Measurements from ENCODE around the gene TMC3. TPM values are rescaled to one million over a fixed set of nuclear protein-coding genes. Genes with fewer than 3 reads are reported as not detected.

TMC3 gene
- total RNA-seq, 1 donor from 2014 or later, result 0.13 TPM

DNA sequence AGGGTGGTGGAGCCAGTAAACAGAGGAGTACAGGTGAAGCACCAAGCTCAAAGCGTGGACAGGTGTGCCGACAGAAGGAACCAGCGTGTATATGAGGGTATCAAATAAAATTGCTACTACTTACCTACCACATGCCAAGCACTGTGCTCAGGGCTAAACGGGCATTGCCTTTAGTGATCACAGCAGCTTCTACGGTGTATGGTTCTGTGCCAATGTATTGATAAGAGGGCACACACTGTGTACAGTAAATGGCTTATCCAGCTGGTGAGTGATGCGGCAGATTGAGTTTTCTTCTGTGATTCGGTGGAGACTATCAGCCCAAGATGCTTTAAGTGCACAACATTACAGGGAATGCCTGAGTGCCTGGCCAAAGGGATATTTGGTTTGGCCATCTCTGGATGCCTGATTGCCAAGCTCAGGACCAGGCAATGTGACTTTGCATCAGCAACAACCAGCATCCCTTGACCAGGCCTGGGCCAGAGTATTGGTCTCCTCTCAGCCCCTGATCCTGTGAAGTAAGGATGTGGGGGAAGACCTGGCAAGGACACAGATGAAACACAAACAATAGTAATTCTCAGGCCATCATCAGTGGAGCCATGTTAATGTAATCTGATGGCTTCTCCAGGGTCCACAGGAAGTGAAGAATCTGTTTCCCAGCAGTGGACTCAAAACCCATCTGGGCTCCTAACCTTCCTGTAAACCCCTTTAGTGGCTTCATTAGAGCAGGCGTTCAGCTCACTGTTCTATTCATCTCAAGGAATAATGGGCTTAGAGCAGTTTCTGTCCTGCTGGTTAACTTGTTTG lies 64.2 kb downstream of the TMC3 start:
- TF ChIP-seq EZH2 (IDR thresholded peaks at IDR 0.05) (no peak), EZH2phosphoT487 (IDR thresholded peaks at IDR 0.05) (no peak)
- TF ChIP-seq, protein P1, sequence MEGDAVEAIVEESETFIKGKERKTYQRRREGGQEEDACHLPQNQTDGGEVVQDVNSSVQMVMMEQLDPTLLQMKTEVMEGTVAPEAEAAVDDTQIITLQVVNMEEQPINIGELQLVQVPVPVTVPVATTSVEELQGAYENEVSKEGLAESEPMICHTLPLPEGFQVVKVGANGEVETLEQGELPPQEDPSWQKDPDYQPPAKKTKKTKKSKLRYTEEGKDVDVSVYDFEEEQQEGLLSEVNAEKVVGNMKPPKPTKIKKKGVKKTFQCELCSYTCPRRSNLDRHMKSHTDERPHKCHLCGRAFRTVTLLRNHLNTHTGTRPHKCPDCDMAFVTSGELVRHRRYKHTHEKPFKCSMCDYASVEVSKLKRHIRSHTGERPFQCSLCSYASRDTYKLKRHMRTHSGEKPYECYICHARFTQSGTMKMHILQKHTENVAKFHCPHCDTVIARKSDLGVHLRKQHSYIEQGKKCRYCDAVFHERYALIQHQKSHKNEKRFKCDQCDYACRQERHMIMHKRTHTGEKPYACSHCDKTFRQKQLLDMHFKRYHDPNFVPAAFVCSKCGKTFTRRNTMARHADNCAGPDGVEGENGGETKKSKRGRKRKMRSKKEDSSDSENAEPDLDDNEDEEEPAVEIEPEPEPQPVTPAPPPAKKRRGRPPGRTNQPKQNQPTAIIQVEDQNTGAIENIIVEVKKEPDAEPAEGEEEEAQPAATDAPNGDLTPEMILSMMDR (IDR thresholded peaks at IDR 0.05), result no peak
- Histone ChIP-seq H3K27me3 (no peaks in the 10 kb centered on the region), H3K79me2 (ENCODE audit: low read depth) (no peaks in the 10 kb centered on the region), H3K4me3 (no peak overlapping the region), H4K20me1 (ENCODE audit: low read depth) (no peaks in the 10 kb centered on the region), H3K9ac (no peak overlapping the region), H2AFZ (replicated peaks) (no peak overlapping the region), H3K4me1 (peaks cover under 1% of the 10 kb centered on the region), H3F3A (ENCODE audit: low read depth) (no peaks in the 10 kb centered on the region), H3K9me3 (ENCODE audit: low read depth) (no peaks in the 10 kb centered on the region), H3K27ac (no peak overlapping the region), H3K4me2 (no peak overlapping the region), H3K36me3 (no peaks in the 10 kb centered on the region)
- no peaks in the 10 kb centered on the region for H3K36me3 Mint-ChIP-seq
- DNase-seq (ENCODE audit: low spot score), result no peak
- no peaks in the 10 kb centered on the region for H3K9me3 Mint-ChIP-seq
- H3K4me3 Mint-ChIP-seq, result no peak overlapping the region
- no peak overlapping the region for H3K27ac Mint-ChIP-seq
- peaks cover 6% of the 10 kb centered on the region for H3K4me1 Mint-ChIP-seq
- peaks cover 9% of the 10 kb centered on the region for H3K27me3 Mint-ChIP-seq (ENCODE audit: insufficient read depth, low read depth)

DNA sequence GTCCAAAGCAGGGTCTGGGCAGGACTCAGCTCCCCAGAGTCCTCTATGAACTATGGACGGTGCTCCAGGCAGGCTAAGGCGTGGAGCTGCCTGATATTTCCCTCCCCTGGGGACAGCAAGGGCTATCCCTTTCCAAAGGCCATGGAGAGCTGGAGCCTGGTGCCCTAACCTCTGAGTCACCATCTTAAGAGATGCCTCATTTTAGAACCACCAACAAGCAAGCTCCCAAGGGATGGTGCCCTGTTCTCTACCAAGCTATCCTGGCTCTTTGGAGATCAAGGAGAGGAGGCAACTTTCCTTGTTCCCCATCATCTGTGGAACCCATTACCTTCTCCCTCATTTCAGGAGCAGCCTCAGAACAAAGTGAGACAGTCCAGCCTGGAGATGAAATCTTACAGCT lies 65.8 kb downstream of the TMC3 start:
- Mint-ChIP-seq H3K4me1 (peaks cover 19% of the 10 kb centered on the region), H3K4me3 (no peak overlapping the region), H3K36me3 (no peaks in the 10 kb centered on the region), H3K27ac (no peak overlapping the region), H3K27me3 (ENCODE audit: insufficient read depth, low read depth) (peaks cover 9% of the 10 kb centered on the region), H3K9me3 (no peaks in the 10 kb centered on the region)
- Histone ChIP-seq H3K9me3 (ENCODE audit: low read depth) (no peaks in the 10 kb centered on the region), H3F3A (ENCODE audit: low read depth) (peaks cover 8% of the 10 kb centered on the region), H4K20me1 (ENCODE audit: low read depth) (no peaks in the 10 kb centered on the region), H3K27ac (no peak overlapping the region), H3K27me3 (no peaks in the 10 kb centered on the region), H3K9ac (no peak overlapping the region), H3K4me3 (no peak overlapping the region), H3K79me2 (ENCODE audit: low read depth) (no peaks in the 10 kb centered on the region), H3K4me1 (peaks cover 16% of the 10 kb centered on the region), H2AFZ (replicated peaks) (no peak overlapping the region), H3K4me2 (no peak overlapping the region), H3K36me3 (no peaks in the 10 kb centered on the region)
- TF ChIP-seq, protein P1 (IDR thresholded peaks at IDR 0.05), result no peak
- TF ChIP-seq EZH2phosphoT487 (IDR thresholded peaks at IDR 0.05), result no peak
- TF ChIP-seq EZH2 (IDR thresholded peaks at IDR 0.05), result no peak
- no peak for DNase-seq (ENCODE audit: low spot score)

DNA sequence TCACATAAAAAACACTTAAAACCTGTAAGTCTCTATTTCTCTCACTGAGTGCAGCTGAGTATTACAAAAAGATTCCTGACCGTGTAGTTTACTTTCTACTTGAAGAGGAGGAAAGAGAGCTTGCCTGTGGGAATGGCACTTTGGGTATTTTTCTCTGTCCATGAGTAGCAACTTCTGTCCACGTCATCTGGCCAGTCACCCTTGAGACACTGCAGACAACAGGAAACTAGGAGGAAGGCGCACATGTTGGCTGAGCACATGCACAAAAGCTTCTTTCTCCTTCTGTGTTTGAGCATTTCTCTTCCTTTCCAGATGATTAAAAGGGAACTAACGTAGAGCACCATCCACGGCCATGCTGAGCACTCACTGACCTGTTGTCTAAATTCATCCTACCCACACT lies 69.8 kb downstream of the TMC3 start:
- peak overlapping the region; percentile 87 for H2AFZ ChIP-seq (replicated peaks)
- no peak overlapping the region for H3K27ac ChIP-seq
- H3K36me3 Mint-ChIP-seq, result no peaks in the 10 kb centered on the region
- H3K4me3 ChIP-seq, result no peak overlapping the region
- no peak overlapping the region for H3K9ac ChIP-seq
- H3K4me1 Mint-ChIP-seq, result peaks cover 18% of the 10 kb centered on the region
- H3K27me3 Mint-ChIP-seq (ENCODE audit: insufficient read depth, low read depth), result peaks cover 15% of the 10 kb centered on the region
- no peaks in the 10 kb centered on the region for H3K9me3 ChIP-seq (ENCODE audit: low read depth)
- no peaks in the 10 kb centered on the region for H4K20me1 ChIP-seq (ENCODE audit: low read depth)
- peaks cover 8% of the 10 kb centered on the region for H3F3A ChIP-seq (ENCODE audit: low read depth)
- TF ChIP-seq EZH2 (IDR thresholded peaks at IDR 0.05) (no peak), EZH2phosphoT487 (IDR thresholded peaks at IDR 0.05) (no peak)
- TF ChIP-seq, protein P1 (IDR thresholded peaks at IDR 0.05), result no peak
- no peak overlapping the region for H3K4me3 Mint-ChIP-seq
- DNase-seq (ENCODE audit: low spot score), result no peak
- H3K9me3 Mint-ChIP-seq, result no peaks in the 10 kb centered on the region
- H3K27me3 ChIP-seq, result no peaks in the 10 kb centered on the region
- H3K79me2 ChIP-seq (ENCODE audit: low read depth), result no peaks in the 10 kb centered on the region
- H3K4me1 ChIP-seq, result peaks cover 23% of the 10 kb centered on the region
- peak overlapping the region; percentile 60 for H3K27ac Mint-ChIP-seq
- H3K36me3 ChIP-seq, result no peaks in the 10 kb centered on the region
- peak overlapping the region; percentile 56 for H3K4me2 ChIP-seq

Data from neural progenitor cell (in vitro differentiated cells).